ENCODE results near the gene SYNPO2. TPM values are rescaled to one million over a fixed set of nuclear protein-coding genes. Genes with fewer than 3 reads are reported as not detected.
"Not testable (repeated sequence)": the region's sequence is repeated elsewhere in the genome, so short reads cannot be mapped to it uniquely, and the experiment has no call there.

Gene SYNPO2
- total RNA-seq, 1 donor from 2014 or later: 0.26 TPM

GRCh38 chr4:119005928-119006460, 117.3 kb downstream of the SYNPO2 start:
- Histone ChIP-seq H3K4me3 (ENCODE audit: low read depth, low read length) (no peak overlapping the region), H3K36me3 (ENCODE audit: control insufficient read depth, insufficient read depth, low read length) (no peaks in the 10 kb centered on the region), H3K27me3 (ENCODE audit: control insufficient read depth, insufficient read depth, low read length) (no peaks in the 10 kb centered on the region)
- DNase-seq (ENCODE audit: low read depth) (peak; percentile 19), FAIRE-seq (no peak)
- TF ChIP-seq CTCF (IDR thresholded peaks at IDR 0.05; ENCODE audit: insufficient read depth, low read length, severe bottlenecking): no peak

- no peaks in the 10 kb centered on the region for H3K27me3 ChIP-seq (ENCODE audit: control insufficient read depth, insufficient read depth, low read length)
- no peaks in the 10 kb centered on the region for H3K36me3 ChIP-seq (ENCODE audit: control insufficient read depth, insufficient read depth, low read length)
- no peak overlapping the region for H3K4me3 ChIP-seq (ENCODE audit: low read depth, low read length)
- DNase-seq (ENCODE audit: low read depth) (no peak), FAIRE-seq (no peak)
- no peak for TF ChIP-seq CTCF (IDR thresholded peaks at IDR 0.05; ENCODE audit: insufficient read depth, low read length, severe bottlenecking)
Measured at GRCh38 chr4:119008761-119009160, 120.1 kb downstream of the SYNPO2 start.

GRCh38 chr4:119010221-119010620, 121.6 kb downstream of the SYNPO2 start:
- not testable (repeated sequence) for H3K27me3 ChIP-seq (ENCODE audit: control insufficient read depth, insufficient read depth, low read length); DNase-seq (ENCODE audit: low read depth); H3K4me3 ChIP-seq (ENCODE audit: low read depth, low read length); FAIRE-seq; H3K36me3 ChIP-seq (ENCODE audit: control insufficient read depth, insufficient read depth, low read length)

DNA sequence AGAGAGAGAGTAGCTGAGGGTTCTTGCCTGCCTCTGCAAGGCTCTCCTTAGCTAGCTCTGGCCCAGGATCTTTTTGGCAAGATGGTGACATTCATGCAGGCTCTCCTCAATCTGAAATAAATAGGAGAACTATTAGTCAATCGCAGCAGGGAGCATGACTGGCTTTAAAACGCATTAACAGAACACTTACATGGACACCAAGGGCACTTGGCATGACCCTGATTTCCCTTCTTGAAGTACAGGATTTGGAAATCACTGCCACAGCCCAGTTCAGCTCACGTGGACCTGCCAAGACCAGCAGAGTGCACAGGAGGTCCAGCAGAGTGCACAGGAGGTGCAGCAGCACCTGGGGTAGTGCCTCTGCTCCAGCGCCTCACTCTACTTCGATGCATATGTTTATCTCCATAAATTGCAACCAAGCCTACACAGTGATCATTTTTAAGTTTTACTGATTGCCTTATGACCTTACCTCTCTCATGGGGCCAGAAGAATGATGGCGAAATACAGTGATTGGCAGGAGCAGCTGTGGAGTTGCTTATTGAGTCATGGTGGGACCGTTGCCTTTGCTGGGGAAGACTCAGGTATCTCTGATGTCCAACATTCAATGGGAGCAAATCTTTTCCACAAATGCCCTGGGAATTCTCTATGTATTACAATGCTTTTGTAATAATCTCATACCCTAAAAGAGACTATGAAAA, 122.4 kb downstream of the SYNPO2 start:
- TF ChIP-seq CTCF (IDR thresholded peaks at IDR 0.05; ENCODE audit: insufficient read depth, low read length, severe bottlenecking): no peak
- DNase-seq (ENCODE audit: low read depth) (no peak), FAIRE-seq (peak; percentile 70)
- Histone ChIP-seq H3K4me3 (ENCODE audit: low read depth, low read length) (no peak overlapping the region), H3K27me3 (ENCODE audit: control insufficient read depth, insufficient read depth, low read length) (no peaks in the 10 kb centered on the region), H3K36me3 (ENCODE audit: control insufficient read depth, insufficient read depth, low read length) (no peaks in the 10 kb centered on the region)

DNA sequence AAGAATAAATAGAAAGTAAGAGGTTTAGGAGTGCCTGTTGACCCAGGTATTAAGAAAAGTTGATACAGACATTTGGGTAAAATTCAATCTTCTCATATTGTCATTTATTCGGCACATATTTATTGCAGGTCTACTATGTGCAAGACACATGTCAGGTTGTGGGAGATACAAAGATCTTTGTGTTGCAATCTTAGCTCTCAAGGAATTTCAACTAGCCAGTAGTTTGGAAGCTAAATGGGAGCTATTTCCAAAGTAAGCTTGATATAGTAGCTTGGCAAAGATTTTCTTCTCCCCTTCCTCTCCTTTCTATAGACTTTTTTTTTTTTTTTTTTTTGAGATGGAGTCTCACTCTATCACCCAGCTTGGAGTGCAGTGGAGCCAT, 122.9 kb downstream of the SYNPO2 start:
- Histone ChIP-seq H3K4me3 (ENCODE audit: low read depth, low read length) (no peak overlapping the region), H3K36me3 (ENCODE audit: control insufficient read depth, insufficient read depth, low read length) (no peaks in the 10 kb centered on the region), H3K27me3 (ENCODE audit: control insufficient read depth, insufficient read depth, low read length) (no peaks in the 10 kb centered on the region)
- FAIRE-seq (no peak), DNase-seq (ENCODE audit: low read depth) (no peak)
- TF ChIP-seq CTCF (IDR thresholded peaks at IDR 0.05; ENCODE audit: insufficient read depth, low read length, severe bottlenecking): no peak

GRCh38 chr4:119014658-119015057, 126.0 kb downstream of the SYNPO2 start:
- FAIRE-seq (no peak), DNase-seq (ENCODE audit: low read depth) (no peak)
- Histone ChIP-seq H3K36me3 (ENCODE audit: control insufficient read depth, insufficient read depth, low read length) (no peaks in the 10 kb centered on the region), H3K4me3 (ENCODE audit: low read depth, low read length) (no peak overlapping the region), H3K27me3 (ENCODE audit: control insufficient read depth, insufficient read depth, low read length) (no peaks in the 10 kb centered on the region)
- TF ChIP-seq CTCF (IDR thresholded peaks at IDR 0.05; ENCODE audit: insufficient read depth, low read length, severe bottlenecking): no peak
